HG02852 (cell line): ENCODE data around the gene NPPC.

ENCODE experiments used
- ATAC-seq: cut with Tn5 transposase; IDR thresholded peaks from one replicate; pipeline ENCODE4 v1.9.1; 2021; ENCODE audit warnings: mild to moderate bottlenecking, moderate library complexity; ENCODE audit not compliant: unreplicated experiment

Gene NPPC

GRCh38 chr2:231935815-231936214 lies 9.6 kb upstream of the NPPC start:
- no peak for ATAC-seq

- no peak for ATAC-seq
Observed at GRCh38 chr2:231935207-231935524, 9.0 kb upstream of the NPPC start.

GRCh38 chr2:231934441-231935206 lies 8.4 kb upstream of the NPPC start:
- no peak for ATAC-seq

DNA sequence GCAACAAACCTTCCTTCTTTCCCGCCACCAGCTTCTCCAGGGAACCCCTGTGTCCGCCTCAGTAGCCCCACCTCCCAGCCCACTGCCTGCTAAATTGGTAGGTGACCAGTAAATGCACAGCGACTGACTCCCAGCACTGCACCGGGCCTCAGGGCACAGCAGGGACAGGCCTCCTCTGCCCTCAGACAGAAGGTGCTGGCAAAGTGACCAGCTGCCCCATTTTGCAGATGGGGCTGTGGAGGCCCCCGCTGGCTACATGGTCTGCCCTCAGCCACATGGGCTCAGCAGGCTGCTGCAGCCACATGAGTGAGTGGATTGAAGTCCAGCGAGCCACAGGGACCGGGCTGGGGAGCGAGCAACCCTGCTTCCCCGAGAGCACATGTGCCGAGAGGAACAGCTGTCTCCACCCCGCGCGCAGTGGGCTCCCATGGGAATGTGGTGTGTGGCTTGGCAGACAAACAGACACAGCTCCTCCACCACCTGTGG lies 7.8 kb upstream of the NPPC start:
- no peak for ATAC-seq

- no peak for ATAC-seq
Observed at GRCh38 chr2:231932985-231933915, 7.1 kb upstream of the NPPC start.

GRCh38 chr2:231932711-231932970 lies 6.4 kb upstream of the NPPC start:
- ATAC-seq: no peak

- ATAC-seq: no peak
Observed at GRCh38 chr2:231931481-231931915, 5.3 kb upstream of the NPPC start.

GRCh38 chr2:231930593-231931281 lies 4.5 kb upstream of the NPPC start:
- ATAC-seq: no peak

GRCh38 chr2:231929961-231930592 lies 3.9 kb upstream of the NPPC start:
- ATAC-seq: no peak

GRCh38 chr2:231928901-231929725 lies 2.9 kb upstream of the NPPC start:
- no peak for ATAC-seq

GRCh38 chr2:231928481-231928880 lies 2.3 kb upstream of the NPPC start:
- no peak for ATAC-seq

GRCh38 chr2:231927566-231927890 lies 1.3 kb upstream of the NPPC start:
- no peak for ATAC-seq

DNA sequence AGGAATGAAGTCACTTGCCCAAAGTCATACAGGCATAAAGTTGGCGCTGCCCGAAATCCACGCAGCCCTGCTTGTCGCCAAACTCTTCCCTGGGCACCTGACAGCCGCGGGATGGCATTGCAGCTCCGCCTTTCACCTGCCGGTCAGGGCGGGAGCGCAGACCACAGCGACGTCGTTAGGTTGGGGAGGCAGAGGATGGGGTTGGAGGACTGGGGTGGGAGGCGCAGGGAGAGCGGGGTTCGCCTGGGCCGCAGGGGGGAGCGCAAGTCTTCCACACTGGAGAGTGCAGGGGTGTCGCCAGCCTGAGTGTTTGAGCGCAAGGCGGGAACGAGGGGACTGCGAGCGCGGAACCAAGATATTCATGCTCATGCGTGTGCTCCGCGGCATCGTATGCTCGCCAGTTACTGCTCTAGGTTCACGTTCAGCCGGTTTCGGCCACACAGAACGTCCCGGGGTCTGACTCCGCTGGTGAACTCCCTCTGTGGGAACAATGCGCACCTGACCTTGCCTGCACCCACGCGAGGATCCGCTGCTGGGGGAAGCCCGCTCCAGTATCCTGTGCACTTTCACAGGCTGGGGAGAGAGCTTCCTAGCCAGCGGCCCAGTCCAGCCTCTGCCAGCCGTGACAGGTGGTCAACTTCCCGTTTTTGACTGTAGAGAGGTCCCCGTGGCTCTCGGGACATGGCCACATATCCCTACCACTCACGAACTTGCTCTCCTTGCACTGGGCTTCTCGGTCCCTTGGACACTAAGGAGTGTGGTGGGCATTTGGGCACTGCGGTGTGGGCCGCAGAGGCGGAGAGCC lies 767 bp upstream of the NPPC start:
- no peak for ATAC-seq

GRCh38 chr2:231925303-231926179 lies 655 bp downstream of the NPPC start:
- no peak for ATAC-seq

DNA sequence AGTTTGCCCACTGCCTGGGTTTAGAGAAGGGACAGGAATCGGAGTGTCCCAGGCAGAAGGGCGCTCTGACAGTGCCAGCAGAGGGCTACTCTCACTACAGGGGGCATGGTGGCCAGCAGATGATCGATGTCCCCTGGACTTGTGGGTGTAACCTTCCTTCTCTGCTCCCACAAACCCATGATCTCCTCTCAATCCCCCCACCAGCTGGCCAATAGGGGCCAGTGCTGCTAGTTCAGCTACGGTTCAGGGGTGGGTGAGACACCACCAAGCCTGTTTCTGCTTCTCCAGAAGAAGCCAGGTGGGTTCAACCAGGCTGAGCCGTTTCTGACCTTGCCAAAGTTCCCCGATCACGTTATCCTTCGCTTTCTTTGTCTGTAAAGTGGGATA lies 1.3 kb downstream of the NPPC start:
- no peak for ATAC-seq

DNA sequence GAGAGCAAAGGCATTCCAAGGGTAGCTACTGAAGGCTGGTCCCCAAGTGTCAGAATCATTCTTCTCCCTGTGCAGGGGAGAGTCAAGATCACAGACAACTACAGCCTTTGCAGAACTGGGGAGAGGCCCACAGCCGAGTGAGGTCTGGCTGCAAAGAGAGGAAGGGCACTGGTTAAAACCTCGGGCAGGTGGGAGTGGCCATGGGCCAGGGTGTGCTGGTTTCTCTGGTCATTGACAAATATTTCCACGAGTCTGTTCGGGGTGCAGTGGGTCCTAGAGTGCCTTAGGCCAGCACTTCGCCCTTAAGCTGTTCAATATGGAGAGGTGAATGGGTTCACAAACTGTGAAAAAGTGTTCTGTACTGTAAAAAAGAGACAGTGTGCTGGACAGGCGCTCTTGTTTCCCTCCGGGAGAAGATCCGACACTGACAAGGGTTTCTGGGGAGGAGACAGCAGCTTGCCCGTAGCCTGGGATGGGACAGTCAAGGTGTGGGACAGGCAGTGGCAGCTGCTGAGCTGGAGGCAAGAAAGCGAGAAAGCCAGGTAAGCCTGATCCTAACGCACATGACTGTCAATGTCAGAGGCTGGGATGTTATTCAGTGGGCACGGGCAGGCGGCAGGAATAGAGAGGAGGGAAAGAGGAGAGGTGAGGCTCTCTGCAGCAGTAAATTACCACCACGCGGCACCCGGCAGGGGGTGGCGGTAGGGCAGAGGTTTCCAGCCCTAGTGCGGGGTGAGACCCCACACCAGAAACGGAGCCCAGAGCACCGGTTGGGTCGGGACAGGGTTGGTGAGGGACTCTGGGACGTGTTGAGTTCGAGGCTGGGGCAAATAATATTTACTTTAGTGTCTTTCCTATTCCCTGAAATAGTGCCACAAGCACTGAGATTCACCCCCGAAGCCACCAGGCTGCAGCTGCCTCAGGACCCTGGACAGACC lies 2.0 kb downstream of the NPPC start:
- no peak for ATAC-seq

GRCh38 chr2:231923010-231923344 lies 3.2 kb downstream of the NPPC start:
- ATAC-seq: no peak
